Measurements from ENCODE around the gene INPP5D.

GRCh38 chr2:233075141-233075965 is 15.2 kb downstream of the INPP5D start:
- TF ChIP-seq, protein P1, sequence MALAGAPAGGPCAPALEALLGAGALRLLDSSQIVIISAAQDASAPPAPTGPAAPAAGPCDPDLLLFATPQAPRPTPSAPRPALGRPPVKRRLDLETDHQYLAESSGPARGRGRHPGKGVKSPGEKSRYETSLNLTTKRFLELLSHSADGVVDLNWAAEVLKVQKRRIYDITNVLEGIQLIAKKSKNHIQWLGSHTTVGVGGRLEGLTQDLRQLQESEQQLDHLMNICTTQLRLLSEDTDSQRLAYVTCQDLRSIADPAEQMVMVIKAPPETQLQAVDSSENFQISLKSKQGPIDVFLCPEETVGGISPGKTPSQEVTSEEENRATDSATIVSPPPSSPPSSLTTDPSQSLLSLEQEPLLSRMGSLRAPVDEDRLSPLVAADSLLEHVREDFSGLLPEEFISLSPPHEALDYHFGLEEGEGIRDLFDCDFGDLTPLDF (CRISPR knock-in tag; IDR thresholded peaks at IDR 0.05): no peak
- TF ChIP-seq CTCF (IDR thresholded peaks at IDR 0.05): no peak
- no peak for TF ChIP-seq E2F5 (CRISPR knock-in tag; IDR thresholded peaks at IDR 0.05)
- no peak for TF ChIP-seq ZNF138 (CRISPR knock-in tag; conservative IDR thresholded peaks at IDR 0.05)
- TF ChIP-seq, protein P2, sequence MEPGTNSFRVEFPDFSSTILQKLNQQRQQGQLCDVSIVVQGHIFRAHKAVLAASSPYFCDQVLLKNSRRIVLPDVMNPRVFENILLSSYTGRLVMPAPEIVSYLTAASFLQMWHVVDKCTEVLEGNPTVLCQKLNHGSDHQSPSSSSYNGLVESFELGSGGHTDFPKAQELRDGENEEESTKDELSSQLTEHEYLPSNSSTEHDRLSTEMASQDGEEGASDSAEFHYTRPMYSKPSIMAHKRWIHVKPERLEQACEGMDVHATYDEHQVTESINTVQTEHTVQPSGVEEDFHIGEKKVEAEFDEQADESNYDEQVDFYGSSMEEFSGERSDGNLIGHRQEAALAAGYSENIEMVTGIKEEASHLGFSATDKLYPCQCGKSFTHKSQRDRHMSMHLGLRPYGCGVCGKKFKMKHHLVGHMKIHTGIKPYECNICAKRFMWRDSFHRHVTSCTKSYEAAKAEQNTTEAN (CRISPR knock-in tag; IDR thresholded peaks at IDR 0.05): no peak
- TF ChIP-seq IRF2 (CRISPR knock-in tag; IDR thresholded peaks at IDR 0.05; ENCODE audit: borderline replicate concordance, low read depth): no peak
- TF ChIP-seq, protein P3, sequence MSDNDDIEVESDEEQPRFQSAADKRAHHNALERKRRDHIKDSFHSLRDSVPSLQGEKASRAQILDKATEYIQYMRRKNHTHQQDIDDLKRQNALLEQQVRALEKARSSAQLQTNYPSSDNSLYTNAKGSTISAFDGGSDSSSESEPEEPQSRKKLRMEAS (CRISPR knock-in tag; IDR thresholded peaks at IDR 0.05): no peak
- TF ChIP-seq TEAD4 (CRISPR knock-in tag; IDR thresholded peaks at IDR 0.05): no peak

All from WTC11 (cell line).